Activated naive CD4-positive, alpha-beta T cell treated with anti-CD3 and anti-CD28 coated beads for 36 hours (primary cell): ENCODE measurements around the gene TRIM45. TPM values are rescaled to one million over a fixed set of nuclear protein-coding genes. Genes with fewer than 3 reads are reported as not detected.

ENCODE experiments used
- CTCF ChIA-PET: fragments of 350-600 bp; sonication (Branson Sonifier 250); formaldehyde crosslinking; loops from one replicate; lab custom pipeline; 2021; ENCODE audit warnings: antibody characterized with exemption; lab: Charles Lee
- DNase-seq: peaks from one replicate; pipeline ENCODE4 v3.0.0-alpha.2; 2020
- H3K27ac Mint-ChIP-seq: one replicate; pipeline ENCODE4 v1.8.0; 2021; ENCODE audit warnings: mild to moderate bottlenecking, mixed read lengths
- H3K27me3 Mint-ChIP-seq: one replicate; pipeline ENCODE4 v1.8.0; 2021; ENCODE audit warnings: low read depth, mixed read lengths
- H3K36me3 Mint-ChIP-seq: one replicate; pipeline ENCODE4 v1.8.0; 2021; ENCODE audit warnings: low read depth, mixed read lengths
- H3K4me1 Mint-ChIP-seq: one replicate; pipeline ENCODE4 v1.8.0; 2021; ENCODE audit warnings: low read depth, mixed read lengths
- H3K4me3 Mint-ChIP-seq: one replicate; pipeline ENCODE4 v1.8.0; 2021; ENCODE audit warnings: mild to moderate bottlenecking, moderate library complexity, mixed read lengths
- H3K9me3 Mint-ChIP-seq: one replicate; pipeline ENCODE4 v1.8.0; 2021; ENCODE audit warnings: mixed read lengths
- intact Hi-C: fragments of 100-400 bp; cut with micrococcal nuclease; formaldehyde crosslinking; loops from one replicate; pipeline ENCODE4 v1.15.1; 2023
- microRNA-seq: library from miRNA; unstranded; fragments of <30 nt; microRNA quantifications from one replicate; pipeline ENCODE4 v1.2.0, GENCODE V29; 2022; ENCODE audit warnings: borderline microRNAs expressed, borderline replicate concordance
- total RNA-seq, 2 experiments: library from RNA; stranded (reverse); gene quantifications; one replicate each; pipeline ENCODE4 v1.2.3, GENCODE V29; 2021

Gene TRIM45
- total RNA-seq, 2 experiments from 2014 or later, result 0.17 TPM

DNA sequence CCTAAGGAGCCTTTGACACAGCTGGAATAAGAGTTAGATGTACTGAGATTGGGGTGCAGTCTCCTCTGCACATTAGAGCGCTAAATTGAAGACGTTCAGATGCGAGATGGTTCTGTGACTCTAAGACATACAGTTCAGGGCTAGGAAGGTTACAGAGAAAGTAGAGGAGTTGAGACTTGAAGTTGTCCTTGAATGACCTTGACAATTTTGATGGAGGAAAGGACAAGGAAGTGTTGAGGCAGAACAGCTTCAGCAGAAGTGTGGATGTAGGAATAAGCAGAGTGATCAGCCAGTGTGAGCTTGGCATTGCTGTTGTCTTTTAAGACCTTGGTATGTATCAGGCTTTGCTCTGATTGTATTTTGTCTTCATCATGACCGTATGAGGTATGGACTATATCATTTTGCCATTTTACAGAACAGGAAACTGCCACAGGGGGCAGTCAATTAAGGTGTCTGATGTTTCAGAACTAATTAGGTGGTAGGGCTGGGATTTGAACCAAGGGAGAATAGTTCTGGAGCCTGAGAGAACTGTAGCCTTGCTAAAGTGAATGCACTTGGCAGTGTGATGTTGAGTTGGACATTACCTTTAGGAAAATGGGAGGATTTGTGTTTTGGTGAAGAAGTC is 52.2 kb downstream of the TRIM45 start:
- no peak for DNase-seq

DNA sequence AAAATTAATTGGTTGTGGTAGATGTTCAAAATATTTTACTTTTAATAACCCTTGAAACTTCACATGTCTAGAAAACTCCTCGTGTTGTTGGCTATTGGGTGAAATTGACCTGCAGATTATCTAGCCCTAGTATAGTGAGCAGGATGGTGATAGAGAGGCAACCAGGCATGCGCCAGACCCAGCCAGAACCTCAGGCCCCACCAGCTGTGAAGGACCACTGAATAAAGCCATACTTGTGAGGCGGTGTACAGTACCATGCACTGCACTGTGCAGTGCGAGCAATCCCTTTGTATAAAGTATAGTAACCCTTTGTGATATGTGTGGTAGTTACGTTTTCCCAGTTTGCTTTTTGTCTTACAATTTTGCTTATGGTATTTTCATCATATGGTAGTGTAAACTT is 53.0 kb downstream of the TRIM45 start:
- CTCF ChIA-PET, result interaction anchor here (0.7 to 3.2 kb wide), 11 partner anchors 9 to 252 kb away, joined by 3 to 17 read pairs (median 3); no protein-coding TSS in a partner anchor
- no peaks in the 10 kb centered on the region for H3K27me3 Mint-ChIP-seq
- peaks cover 35% of the 10 kb centered on the region for H3K4me1 Mint-ChIP-seq
- intact Hi-C loops, result loop anchor here (1.0 to 10.0 kb wide), 6 partner anchors 26 to 856 kb away; partner anchors contain the start of genes GDAP2 and WDR3
- no peak overlapping the region for H3K4me3 Mint-ChIP-seq
- H3K27ac Mint-ChIP-seq, result no peak overlapping the region
- no peaks in the 10 kb centered on the region for H3K9me3 Mint-ChIP-seq
- DNase-seq, result no peak
- peaks cover 53% of the 10 kb centered on the region for H3K36me3 Mint-ChIP-seq

More for the DNA sequence above, 52.2 kb downstream of the TRIM45 start:
- Mint-ChIP-seq H3K9me3 (no peaks in the 10 kb centered on the region), H3K4me1 (peaks cover 29% of the 10 kb centered on the region), H3K4me3 (no peak overlapping the region), H3K27me3 (no peaks in the 10 kb centered on the region), H3K27ac (no peak overlapping the region), H3K36me3 (peaks cover 50% of the 10 kb centered on the region)
- intact Hi-C loops, result loop anchor here (2.0 to 10.0 kb wide), 4 partner anchors 215 to 855 kb away; partner anchors contain the start of genes GDAP2 and WDR3
- CTCF ChIA-PET, result interaction anchor here (0.7 to 3.2 kb wide), 5 partner anchors 8 to 60 kb away, joined by 3 to 17 read pairs (median 4); no protein-coding TSS in a partner anchor

DNA sequence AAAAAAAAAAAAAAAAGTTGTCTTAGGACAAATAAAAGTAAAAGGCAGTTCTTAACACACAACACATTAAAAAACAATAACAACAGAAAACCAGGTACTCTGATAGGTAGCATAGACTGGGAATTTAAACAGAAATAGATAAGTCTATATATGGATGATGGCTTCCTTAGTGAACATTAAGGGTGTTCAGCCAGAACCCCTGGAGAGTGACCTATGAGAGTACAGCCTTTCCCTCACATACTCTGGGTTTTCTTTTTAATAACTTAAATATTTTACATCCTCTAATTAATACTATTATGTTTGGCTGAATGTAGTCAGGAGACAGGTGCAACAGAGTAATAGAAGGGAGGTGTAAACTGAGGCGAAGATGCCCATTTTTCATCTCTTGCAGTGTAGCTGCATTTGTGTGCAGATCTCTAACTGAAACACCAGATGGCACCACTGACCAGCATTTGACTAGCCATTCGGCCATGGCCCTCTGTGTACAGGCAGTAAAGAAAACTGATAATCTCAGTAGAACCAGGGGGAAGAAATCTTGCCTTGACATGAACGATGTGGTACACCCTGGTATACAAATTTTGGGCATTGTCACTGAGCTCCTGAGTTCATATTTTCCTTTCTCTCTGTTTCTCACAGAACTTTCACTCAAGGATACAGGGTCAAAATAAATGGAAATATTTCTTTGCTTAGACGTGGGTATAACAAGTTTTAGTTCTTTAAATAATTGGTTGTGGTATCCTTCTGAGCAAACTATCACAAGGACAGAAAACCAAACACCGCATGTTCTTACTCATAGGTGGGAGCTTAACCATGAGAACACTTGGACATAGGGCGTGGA is 53.8 kb downstream of the TRIM45 start:
- no peaks in the 10 kb centered on the region for H3K27me3 Mint-ChIP-seq
- no peak overlapping the region for H3K4me3 Mint-ChIP-seq
- H3K27ac Mint-ChIP-seq, result no peak overlapping the region
- CTCF ChIA-PET, result interaction anchor here (0.6 to 3.1 kb wide), 15 partner anchors 10 to 561 kb away, joined by 3 to 17 read pairs (median 3); no protein-coding TSS in a partner anchor
- H3K9me3 Mint-ChIP-seq, result no peaks in the 10 kb centered on the region
- H3K4me1 Mint-ChIP-seq, result peaks cover 39% of the 10 kb centered on the region
- peaks cover 54% of the 10 kb centered on the region for H3K36me3 Mint-ChIP-seq
- DNase-seq, result peak; percentile 58
- intact Hi-C loops, result loop anchor here (1.0 to 10.0 kb wide), 6 partner anchors 27 to 857 kb away; partner anchors contain the start of genes GDAP2 and WDR3

DNA sequence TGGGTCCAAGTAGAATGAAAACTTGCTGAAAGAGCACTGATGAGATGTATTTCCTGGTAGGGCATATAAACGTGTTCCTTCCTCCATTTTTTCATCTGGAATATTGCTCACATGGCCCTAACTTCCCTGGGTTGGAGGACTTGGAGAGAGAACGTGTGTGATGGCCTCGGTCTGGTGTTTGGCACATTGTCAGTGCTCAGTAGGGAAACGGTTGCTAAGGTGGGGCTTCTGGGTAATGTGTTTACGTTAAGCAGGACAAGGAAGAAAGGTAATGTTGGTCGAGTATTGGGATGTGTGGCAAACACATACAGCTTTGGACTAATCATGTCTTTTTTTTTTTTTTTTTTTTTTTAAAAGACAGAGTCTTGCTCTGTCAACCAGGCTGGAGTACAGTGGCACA is 55.2 kb downstream of the TRIM45 start:
- intact Hi-C loops, result loop anchor here (5.0 to 10.0 kb wide), 3 partner anchors 446 to 858 kb away; partner anchors contain the start of genes GDAP2 and WDR3
- Mint-ChIP-seq H3K4me1 (peaks cover 52% of the 10 kb centered on the region), H3K36me3 (peaks cover 56% of the 10 kb centered on the region), H3K27me3 (no peaks in the 10 kb centered on the region), H3K4me3 (no peak overlapping the region), H3K27ac (no peak overlapping the region), H3K9me3 (no peaks in the 10 kb centered on the region)
- CTCF ChIA-PET, result interaction anchor here (0.6 to 2.2 kb wide), 4 partner anchors 43 to 344 kb away, joined by 3 to 4 read pairs (median 3); no protein-coding TSS in a partner anchor
- DNase-seq, result no peak

DNA sequence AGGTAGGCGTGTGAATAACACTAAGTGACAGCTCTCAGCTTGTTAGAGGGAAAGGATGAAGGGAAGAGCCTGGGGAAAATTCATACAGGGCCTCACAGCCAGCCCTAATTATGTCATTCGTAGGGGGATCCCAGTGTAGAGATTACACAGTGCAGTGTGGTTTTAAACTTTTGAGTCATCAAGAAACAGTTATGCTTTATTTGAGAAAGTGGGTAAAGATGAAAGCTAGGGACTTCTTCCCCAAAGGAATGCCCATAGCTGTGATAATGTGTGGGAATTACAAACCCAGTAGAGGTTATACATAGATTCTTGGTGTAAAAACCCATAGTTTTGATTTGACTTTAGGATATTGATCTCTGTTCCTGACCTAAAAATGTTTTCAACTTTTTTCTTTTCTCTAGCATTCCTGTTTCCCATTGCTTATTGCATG is 59.5 kb downstream of the TRIM45 start:
- intact Hi-C loops, result loop anchor here (1.0 to 10.0 kb wide), 11 partner anchors 15 to 910 kb away; partner anchors contain the start of genes GDAP2, TENT5C and WDR3
- CTCF ChIA-PET, result interaction anchor here (0.6 to 3.6 kb wide), 8 partner anchors 16 to 645 kb away, joined by 3 to 15 read pairs (median 4); no protein-coding TSS in a partner anchor
- H3K4me1 Mint-ChIP-seq, result peaks cover 43% of the 10 kb centered on the region
- H3K27me3 Mint-ChIP-seq, result no peaks in the 10 kb centered on the region
- peak overlapping the region; percentile 52 for H3K4me3 Mint-ChIP-seq
- H3K36me3 Mint-ChIP-seq, result peaks cover 47% of the 10 kb centered on the region
- peak; percentile 70 for DNase-seq
- H3K9me3 Mint-ChIP-seq, result no peaks in the 10 kb centered on the region
- no peak overlapping the region for H3K27ac Mint-ChIP-seq

Small RNA genes within 50 kb of the gene (microRNA-seq; reads per million reads assigned to microRNA genes)
- 205 reads per million, percentile 68 among the genes with 10 or more reads in this experiment for gene MIR942

Other genes starting within 250 kb of the TRIM45 start
- 10 to 100 TPM; 24.0 to 28.0 TPM for gene PTGFRN, start 211.8 kb downstream of the TRIM45 start, total RNA-seq
- 1 to 10 TPM in 1 of 2 experiments, under 1 TPM in 1; 0.83 to 1.1 TPM for gene CD101, start 120.0 kb downstream of the TRIM45 start, total RNA-seq
- gene TTF2, start 61.4 kb downstream of the TRIM45 start, total RNA-seq, result 100 to 1,000 TPM; 113 to 122 TPM
- not detected for gene VTCN1, start 89.2 kb upstream of the TRIM45 start, total RNA-seq
- 10 to 100 TPM; 14.6 to 17.4 TPM for gene MAN1A2, start 245.7 kb upstream of the TRIM45 start, total RNA-seq